HepG2 (cell line): ENCODE measurements around the gene QRFP. TPM values are rescaled to one million over a fixed set of nuclear protein-coding genes. Genes with fewer than 3 reads are reported as not detected.
A peak's percentile ranks its signal among the peaks of the same experiment; 100 is the strongest.

Experiments used
- AGO2 ChIP-seq: fragments of 200-400 bp; formaldehyde crosslinking; optimal IDR thresholded peaks from 2 replicates; pipeline ENCODE3; 2017; ENCODE audit warnings: mild to moderate bottlenecking, low read depth, low read length, moderate library complexity
- BHLHE40 ChIP-seq: IDR thresholded peaks from 2 replicates; pipeline ENCODE4 v1.6.1; 2011; ENCODE audit warnings: low read length, improper control_type of control experiment
- CEBPB ChIP-seq: IDR thresholded peaks from 2 replicates; pipeline ENCODE4 v1.6.1; 2011; ENCODE audit warnings: low read depth, low read length, improper control_type of control experiment, borderline replicate concordance
- EEA1 ChIP-seq: sonication (generic); formaldehyde crosslinking; IDR thresholded peaks from 2 replicates; pipeline ENCODE4 v1.5.1; 2020; ENCODE audit warnings: mild to moderate bottlenecking, missing genetic modification reagents, borderline replicate concordance
- ETV5 ChIP-seq: IDR thresholded peaks from 2 replicates; pipeline ENCODE4 v1.6.1; 2018; ENCODE audit warnings: missing biosample characterization, missing genetic modification reagents, inconsistent platforms, borderline replicate concordance
- HES4 ChIP-seq: sonication (generic); formaldehyde crosslinking; IDR thresholded peaks from 2 replicates; pipeline ENCODE4 v1.9.0; 2021; ENCODE audit warnings: mild to moderate bottlenecking, missing genetic modification reagents, borderline replicate concordance
- HNF4G ChIP-seq, 2 experiments: sonication (generic) in 1 of 2; formaldehyde crosslinking in 1 of 2; IDR thresholded peaks; 2 replicates each; pipeline versions ENCODE4 v1.4.0 to v1.6.1; 2011 to 2020; ENCODE audit warnings: borderline replicate concordance in 2 of 2, low read depth in 2 of 2, mild to moderate bottlenecking in 2 of 2, low read length in 1 of 2, missing genetic modification reagents in 1 of 2, moderate library complexity in 1 of 2
- KIAA2018 ChIP-seq: sonication (generic); formaldehyde crosslinking; IDR thresholded peaks from 2 replicates; pipeline ENCODE4 v1.5.0; 2020; ENCODE audit warnings: mild to moderate bottlenecking, missing genetic modification reagents, borderline replicate concordance
- MEIS2 ChIP-seq: sonication (generic); formaldehyde crosslinking; IDR thresholded peaks from 2 replicates; pipeline ENCODE4 v1.9.0; 2021; ENCODE audit warnings: mild to moderate bottlenecking, missing genetic modification reagents
- NCOA2 ChIP-seq: sonication (generic); formaldehyde crosslinking; IDR thresholded peaks from 2 replicates; pipeline ENCODE4 v1.8.0; 2022; ENCODE audit warnings: inconsistent platforms
- NFIC ChIP-seq: IDR thresholded peaks from 2 replicates; pipeline ENCODE4 v1.6.1; 2012; ENCODE audit warnings: mild to moderate bottlenecking, low read length, inconsistent platforms
- PRDM10 ChIP-seq: sonication (generic); formaldehyde crosslinking; IDR thresholded peaks from 2 replicates; pipeline ENCODE4 v1.4.0; 2020; ENCODE audit warnings: low read depth, missing genetic modification reagents
- RARA ChIP-seq: IDR thresholded peaks from 2 replicates; pipeline ENCODE4 v1.6.1; 2016; ENCODE audit warnings: missing genetic modification reagents, missing compliant biosample characterization
- ZNF12 ChIP-seq: sonication (generic); formaldehyde crosslinking; IDR thresholded peaks from 2 replicates; pipeline ENCODE4 v1.5.0; 2020; ENCODE audit warnings: missing genetic modification reagents
- ZNF75D ChIP-seq: sonication (generic); formaldehyde crosslinking; IDR thresholded peaks from 2 replicates; pipeline ENCODE4 v1.8.1; 2023; ENCODE audit warnings: missing genetic modification reagents, mild to moderate bottlenecking, borderline replicate concordance
- polyA plus RNA-seq, 8 experiments: library from polyadenylated mRNA; depleted of rRNA in 3 of 8; stranded (reverse) in 7 of 8; unstranded in 1 of 8; fragments of >200 nt; fragmentation: Illumina TruSeq in 4 of 8; extraction: Trizol in 4 of 8; gene quantifications; 2 replicates each; pipeline versions ENCODE4 v1.2.1 to v1.2.3, GENCODE V29; 2011 to 2016; ENCODE audit warnings: low read depth in 4 of 8, missing spikeins in 1 of 8, mixed read lengths in 1 of 8; ENCODE audit not compliant: insufficient read depth in 1 of 8
- total RNA-seq, 5 experiments: library from RNA; depleted of rRNA; stranded (reverse); fragments of >200 nt; fragmentation: Illumina TruSeq; extraction: Trizol; gene quantifications; 2 replicates each; pipeline ENCODE4 v1.2.3, GENCODE V29; 2016; ENCODE audit warnings: low read depth in 1 of 5

The QRFP gene
- total and polyA plus RNA-seq, 2 of the 13 experiments (the other 11 are each of a cell fraction or from before 2014, with no cell fraction given), result not detected

GRCh38 chr9:130935648-130936271, 39.1 kb upstream of the QRFP start (continued):
- TF ChIP-seq PRDM10 (CRISPR knock-in tag), result no peak
- peak; percentile 3; the same call in 1 of the 2 replicates for TF ChIP-seq NCOA2 (CRISPR knock-in tag)
- no peak for TF ChIP-seq RARA (CRISPR knock-in tag)
- no peak for TF ChIP-seq MEIS2 (CRISPR knock-in tag)
- no peak for TF ChIP-seq NFIC
- TF ChIP-seq KIAA2018, result no peak
- 0 out of 2 replicates have a peak, but pooled peaks have one; percentile 9 for TF ChIP-seq BHLHE40
- no peak for TF ChIP-seq AGO2
- peak; percentile 97 for TF ChIP-seq ZNF12
- TF ChIP-seq EEA1 (CRISPR knock-in tag), result 0 out of 2 replicates have a peak, but pooled peaks have one; percentile 2
- no peak for TF ChIP-seq ZNF75D (CRISPR knock-in tag)
- no peak for TF ChIP-seq ETV5 (CRISPR knock-in tag)
- TF ChIP-seq HNF4G (IDR thresholded peaks at IDR 0.05; ENCODE audit: borderline replicate concordance, low read depth, low read length), result peak; percentile 0; the same call in 1 of the 2 replicates
- no peak for TF ChIP-seq HNF4G (CRISPR knock-in tag; IDR thresholded peaks at IDR 0.05; ENCODE audit: borderline replicate concordance, low read depth)
- TF ChIP-seq CEBPB, result peak; percentile 60; the same call in 1 of the 2 replicates
- no peak for TF ChIP-seq HES4 (CRISPR knock-in tag)
